ENCODE results near the gene TSTD1. TPM values are rescaled to one million over a fixed set of nuclear protein-coding genes. Genes with fewer than 3 reads are reported as not detected.
"Not testable (repeated sequence)": the region's sequence is repeated elsewhere in the genome, so short reads cannot be mapped to it uniquely, and the experiment has no call there.

TSTD1 gene
- polyA plus RNA-seq, 4 donors: 44.6 to 80.5 (median 47.9) TPM

- no peak for DNase-seq (ENCODE audit: low read depth in 4 of 4, low spot score in 3 of 4)
These were observed 25.7 kb downstream of the TSTD1 start for GRCh38 chr1:161013131-161013487.

GRCh38 chr1:161012420-161012819 lies 26.3 kb downstream of the TSTD1 start:
- DNase-seq (ENCODE audit: low read depth in 4 of 4, low spot score in 3 of 4): no peak

- no peak for DNase-seq (ENCODE audit: low read depth in 4 of 4, low spot score in 3 of 4)
These were observed 29.1 kb downstream of the TSTD1 start for GRCh38 chr1:161009602-161010211.

- DNase-seq (ENCODE audit: low read depth in 4 of 4, low spot score in 3 of 4): no peak
These were observed 29.8 kb downstream of the TSTD1 start for GRCh38 chr1:161008869-161009510.

GRCh38 chr1:161007369-161007768 lies 31.4 kb downstream of the TSTD1 start:
- DNase-seq (ENCODE audit: low read depth in 4 of 4, low spot score in 3 of 4): no peak

GRCh38 chr1:161006563-161006962 lies 32.2 kb downstream of the TSTD1 start:
- no peak for DNase-seq (ENCODE audit: low read depth in 4 of 4, low spot score in 3 of 4)

- DNase-seq (ENCODE audit: low read depth in 4 of 4, low spot score in 3 of 4): no peak
These were observed 37.2 kb downstream of the TSTD1 start for GRCh38 chr1:161001525-161001924.

GRCh38 chr1:161000736-161001480 lies 37.9 kb downstream of the TSTD1 start:
- no peak for DNase-seq (ENCODE audit: low read depth in 4 of 4, low spot score in 3 of 4)

GRCh38 chr1:160999376-160999775 lies 39.4 kb downstream of the TSTD1 start:
- DNase-seq (ENCODE audit: low read depth in 4 of 4, low spot score in 3 of 4): no peak

- no peak for DNase-seq (ENCODE audit: low read depth in 4 of 4, low spot score in 3 of 4)
These were observed 41.3 kb downstream of the TSTD1 start for GRCh38 chr1:160997323-160998038.

GRCh38 chr1:160996178-160996577 lies 42.6 kb downstream of the TSTD1 start:
- no peak for DNase-seq (ENCODE audit: low read depth in 4 of 4, low spot score in 3 of 4)

- DNase-seq (ENCODE audit: low read depth in 4 of 4, low spot score in 3 of 4): no peak
These were observed 45.1 kb downstream of the TSTD1 start for GRCh38 chr1:160993544-160994193.

- DNase-seq (ENCODE audit: low read depth in 4 of 4, low spot score in 3 of 4): not testable (repeated sequence)
These were observed 46.7 kb downstream of the TSTD1 start for GRCh38 chr1:160992036-160992435.

Other genes with a start within 250 kb of the TSTD1 start
- gene LY9, start 242.8 kb downstream of the TSTD1 start, polyA plus RNA-seq (ENCODE audit: insufficient read length in 4 of 4): under 1 TPM in 3 of 4 donors, not detected in 1; 0.08 to 0.17 (median 0.10) TPM
- under 1 TPM; 0.10 to 0.33 (median 0.21) TPM for gene CD244, start 176.1 kb downstream of the TSTD1 start, polyA plus RNA-seq (ENCODE audit: insufficient read length in 4 of 4)
- gene ITLN1, start 153.8 kb downstream of the TSTD1 start, polyA plus RNA-seq (ENCODE audit: insufficient read length in 4 of 4): 1 to 10 TPM; 1.3 to 3.5 (median 2.1) TPM
- under 1 TPM in 1 of 4 donors, not detected in 3; 0.06 TPM for gene ITLN2, start 84.2 kb downstream of the TSTD1 start, polyA plus RNA-seq (ENCODE audit: insufficient read length in 4 of 4)
- gene F11R, start 17.8 kb downstream of the TSTD1 start, polyA plus RNA-seq (ENCODE audit: insufficient read length in 4 of 4): 100 to 1,000 TPM in 1 of 4 donors, 10 to 100 TPM in 3; 81.3 to 103 (median 95.5) TPM
- 10 to 100 TPM; 55.0 to 59.3 (median 56.6) TPM for gene USF1, start 7.0 kb upstream of the TSTD1 start, polyA plus RNA-seq (ENCODE audit: insufficient read length in 4 of 4)
- gene ARHGAP30, start 30.9 kb upstream of the TSTD1 start, polyA plus RNA-seq (ENCODE audit: insufficient read length in 4 of 4): 1 to 10 TPM; 1.8 to 2.3 (median 2.0) TPM
- gene NECTIN4, start 50.6 kb upstream of the TSTD1 start, polyA plus RNA-seq (ENCODE audit: insufficient read length in 4 of 4): 1 to 10 TPM; 1.9 to 4.9 (median 3.4) TPM
- gene KLHDC9, start 59.4 kb upstream of the TSTD1 start, polyA plus RNA-seq (ENCODE audit: insufficient read length in 4 of 4): 10 to 100 TPM; 15.9 to 19.9 (median 18.3) TPM
- gene PFDN2, start 79.1 kb upstream of the TSTD1 start, polyA plus RNA-seq (ENCODE audit: insufficient read length in 4 of 4): 10 to 100 TPM; 64.7 to 90.0 (median 71.0) TPM
- gene NIT1, start 79.1 kb upstream of the TSTD1 start, polyA plus RNA-seq (ENCODE audit: insufficient read length in 4 of 4): 10 to 100 TPM; 47.8 to 55.3 (median 52.1) TPM
- 10 to 100 TPM; 47.2 to 59.6 (median 50.8) TPM for gene DEDD, start 93.7 kb upstream of the TSTD1 start, polyA plus RNA-seq (ENCODE audit: insufficient read length in 4 of 4)
- gene UFC1, start 115.0 kb upstream of the TSTD1 start, polyA plus RNA-seq (ENCODE audit: insufficient read length in 4 of 4): 100 to 1,000 TPM; 147 to 165 (median 159) TPM
- 10 to 100 TPM; 45.7 to 51.3 (median 51.0) TPM for gene USP21, start 120.5 kb upstream of the TSTD1 start, polyA plus RNA-seq (ENCODE audit: insufficient read length in 4 of 4)
- 10 to 100 TPM; 36.3 to 44.0 (median 37.4) TPM for gene PPOX, start 127.5 kb upstream of the TSTD1 start, polyA plus RNA-seq (ENCODE audit: insufficient read length in 4 of 4)
- gene B4GALT3, start 138.5 kb upstream of the TSTD1 start, polyA plus RNA-seq (ENCODE audit: insufficient read length in 4 of 4): 10 to 100 TPM; 43.6 to 46.2 (median 44.9) TPM
- gene ADAMTS4, start 160.1 kb upstream of the TSTD1 start, polyA plus RNA-seq (ENCODE audit: insufficient read length in 4 of 4): 1 to 10 TPM in 2 of 4 donors, under 1 TPM in 2; 0.66 to 1.4 (median 1.0) TPM
- gene NDUFS2, start 163.4 kb upstream of the TSTD1 start, polyA plus RNA-seq (ENCODE audit: insufficient read length in 4 of 4): 100 to 1,000 TPM; 174 to 198 (median 193) TPM
- gene FCER1G, start 176.3 kb upstream of the TSTD1 start, polyA plus RNA-seq (ENCODE audit: insufficient read length in 4 of 4): 10 to 100 TPM; 12.0 to 16.1 (median 15.4) TPM
- 1 to 10 TPM in 1 of 4 donors, under 1 TPM in 2, not detected in 1; 0.13 to 6.0 (median 0.47) TPM for gene APOA2, start 184.7 kb upstream of the TSTD1 start, polyA plus RNA-seq (ENCODE audit: insufficient read length in 4 of 4)
- 10 to 100 TPM; 14.5 to 15.5 (median 14.9) TPM for gene TOMM40L, start 187.1 kb upstream of the TSTD1 start, polyA plus RNA-seq (ENCODE audit: insufficient read length in 4 of 4)
- 1 to 10 TPM; 2.0 to 4.3 (median 3.8) TPM for gene NR1I3, start 199.2 kb upstream of the TSTD1 start, polyA plus RNA-seq (ENCODE audit: insufficient read length in 4 of 4)
- 1 to 10 TPM in 2 of 4 donors, under 1 TPM in 2; 0.91 to 1.6 (median 0.98) TPM for gene PCP4L1, start 219.8 kb upstream of the TSTD1 start, polyA plus RNA-seq (ENCODE audit: insufficient read length in 4 of 4)